ENCODE measurements around the gene NCAPD3. TPM values are rescaled to one million over a fixed set of nuclear protein-coding genes. Genes with fewer than 3 reads are reported as not detected.

Gene NCAPD3
- total RNA-seq, 4 donors from 2014 or later: 8.0 to 22.2 (median 17.5) TPM

- WGBS, 2 donors: 98 to 100% methylated on average over 4 of the region's 4 CpGs
- Histone ChIP-seq H3K4me1 (peaks cover 0 to 31% (median 7%) of the 10 kb centered on the region in 3 donors), H3K27me3 (no peaks in the 10 kb centered on the region), H3K27ac (no peak overlapping the region), H3K9me3 (no peaks in the 10 kb centered on the region), H3K36me3 (peaks cover 0 to 58% (median 0%) of the 10 kb centered on the region in 3 donors), H3K4me3 (no peak overlapping the region)
- DNase-seq: no peak
- TF ChIP-seq CTCF (IDR thresholded peaks at IDR 0.05): no peak
- TF ChIP-seq POLR2A (IDR thresholded peaks at IDR 0.05): no peak
- intact Hi-C loops (cut with DNase I): no loop called here
Measured at GRCh38 chr11:134233729-134234179, 10.0 kb upstream of the NCAPD3 start.

- Histone ChIP-seq H3K27ac (no peak overlapping the region), H3K4me3 (no peak overlapping the region), H3K27me3 (no peaks in the 10 kb centered on the region), H3K36me3 (peaks cover 0 to 42% (median 0%) of the 10 kb centered on the region in 3 donors), H3K4me1 (peaks cover 0 to 39% (median 7%) of the 10 kb centered on the region in 3 donors), H3K9me3 (no peaks in the 10 kb centered on the region)
- intact Hi-C loops (cut with DNase I): no loop called here
- no peak for DNase-seq
- TF ChIP-seq CTCF (IDR thresholded peaks at IDR 0.05): no peak
- TF ChIP-seq POLR2A (IDR thresholded peaks at IDR 0.05): no peak
- WGBS, 2 donors: 59 to 69% methylated on average over 9 to 10 of the region's 10 CpGs
Measured at GRCh38 chr11:134231958-134232659, 8.3 kb upstream of the NCAPD3 start.

- H3K36me3 ChIP-seq: peaks cover 0 to 24% (median 0%) of the 10 kb centered on the region in 3 donors
- H3K27me3 ChIP-seq: no peaks in the 10 kb centered on the region
- H3K4me1 ChIP-seq: peaks cover 16 to 57% (median 20%) of the 10 kb centered on the region in 3 donors
- TF ChIP-seq POLR2A (IDR thresholded peaks at IDR 0.05) (no peak), CTCF (IDR thresholded peaks at IDR 0.05) (no peak)
- no peak overlapping the region for H3K4me3 ChIP-seq
- DNase-seq: no peak
- H3K9me3 ChIP-seq: no peaks in the 10 kb centered on the region
- WGBS, 2 donors: 70 to 81% methylated on average over 4 of the region's 4 CpGs
- intact Hi-C loops (cut with DNase I): no loop called here
- H3K27ac ChIP-seq: no peak overlapping the region
Measured at GRCh38 chr11:134230339-134230738, 6.6 kb upstream of the NCAPD3 start.

- H3K4me1 ChIP-seq: peaks cover 17 to 60% (median 20%) of the 10 kb centered on the region in 3 donors
- no peak for DNase-seq
- intact Hi-C loops (cut with DNase I): no loop called here
Measured at GRCh38 chr11:134229126-134229790, 5.5 kb upstream of the NCAPD3 start.

More at GRCh38 chr11:134229126-134229790, 5.5 kb upstream of the NCAPD3 start:
- TF ChIP-seq CTCF (IDR thresholded peaks at IDR 0.05) (no peak), POLR2A (IDR thresholded peaks at IDR 0.05) (no peak)
- Histone ChIP-seq H3K27me3 (no peaks in the 10 kb centered on the region), H3K27ac (no peak overlapping the region), H3K36me3 (peaks cover 0 to 16% (median 0%) of the 10 kb centered on the region in 3 donors), H3K9me3 (no peaks in the 10 kb centered on the region), H3K4me3 (no peak overlapping the region)
- WGBS, 2 donors: 63 to 66% methylated on average over 6 of the region's 6 CpGs

Data from esophagus squamous epithelium (tissue), 5 donors.